A549 (cell line): ENCODE data around the gene BTAF1. TPM values are rescaled to one million over a fixed set of nuclear protein-coding genes. Genes with fewer than 3 reads are reported as not detected.

Source experiments
- ATAC-seq, 2 experiments: fragments of 200-7000 bp in 1 of 2; fragments of >200 bp in 1 of 2; cut with Nextera tagmentation in 1 of 2; cut with Tn5 transposase in 1 of 2; 3 replicates each; pipeline versions ENCODE4 v1.8.0 to v1.9.1; 2018 to 2020; ENCODE audit warnings: mild to moderate bottlenecking in 1 of 2, moderate library complexity in 1 of 2
- CTCF ChIA-PET: fragments of 300-600 bp; sonication (Branson Sonifier 250); formaldehyde crosslinking; extraction: SDS; loops from one replicate; lab custom pipeline; 2021; ENCODE audit warnings: antibody characterized with exemption, inconsistent platforms; lab: Yijun Ruan, JAX
- POLR2A ChIA-PET: fragments of 350-600 bp; formaldehyde crosslinking; extraction: SDS; loops from one replicate; lab custom pipeline; 2021; ENCODE audit warnings: antibody characterized with exemption, inconsistent platforms; lab: Yijun Ruan, JAX
- DNase-seq, 2 experiments: peaks; one replicate each; pipeline versions ENCODE4 v3.0.0 to v3.0.0-alpha.2; 2011 to 2016; ENCODE audit warnings: low read depth in 1 of 2, low spot score in 1 of 2
- FAIRE-seq: peaks from 2 replicates; lab custom pipeline; 2011; peaks lifted over from hg19 to GRCh38; lab: Jason Lieb, UNC
- H3K27ac ChIP-seq, 2 experiments: fragments of >200 bp; sonication (Bioruptor Twin); formaldehyde crosslinking; 3 replicates each; pipeline ENCODE4 v1.5.1; 2016 to 2017
- H3K4me1 ChIP-seq: fragments of >200 bp; sonication (Bioruptor Twin); formaldehyde crosslinking; 3 replicates; pipeline ENCODE4 v1.6.1; 2016
- H3K4me2 ChIP-seq: fragments of >200 bp; sonication (Bioruptor Twin); formaldehyde crosslinking; 3 replicates; pipeline ENCODE4 v1.6.1; 2016
- H3K4me3 ChIP-seq: fragments of >200 bp; sonication (Bioruptor Twin); formaldehyde crosslinking; 3 replicates; pipeline ENCODE4 v1.5.1; 2016
- H3K9me3 ChIP-seq: fragments of >200 bp; sonication (Bioruptor Twin); formaldehyde crosslinking; 3 replicates; pipeline ENCODE4 v1.6.1; 2016
- BHLHE40 ChIP-seq: IDR thresholded peaks from 2 replicates; pipeline ENCODE4 v1.6.1; 2012; ENCODE audit warnings: low read depth, low read length, inconsistent platforms
- CBX8 ChIP-seq: fragments of 200-600 bp; sonication (generic); IDR thresholded peaks from 2 replicates; pipeline ENCODE4 v1.6.1; 2016
- CHD2 ChIP-seq: fragments of 150-350 bp; IDR thresholded peaks from 2 replicates; pipeline ENCODE4 v1.6.1; 2014; ENCODE audit warnings: low read length; ENCODE audit not compliant: partially characterized antibody
- EHF ChIP-seq: fragments of 250-450 bp; sonication (Bioruptor Pico); IDR thresholded peaks from 2 replicates; pipeline ENCODE4 v1.5.0; 2020; ENCODE audit warnings: mild to moderate bottlenecking
- FOSL2 ChIP-seq, 2 experiments: fragments of 450-650 bp in 1 of 2; fragments of >200 bp in 1 of 2; sonication (Bioruptor Twin) in 1 of 2; formaldehyde crosslinking; IDR thresholded peaks; 2 replicates each; pipeline versions ENCODE4 v1.5.0 to v1.6.1; 2016 to 2020; ENCODE audit warnings: mild to moderate bottlenecking in 1 of 2, moderate library complexity in 1 of 2
- FOXS1 ChIP-seq: fragments of 250-450 bp; sonication (Bioruptor Pico); IDR thresholded peaks from 2 replicates; pipeline ENCODE4 v1.5.0; 2020; ENCODE audit warnings: mild to moderate bottlenecking, moderate library complexity
- GATA3 ChIP-seq: IDR thresholded peaks from 2 replicates; pipeline ENCODE4 v1.6.1; 2012; ENCODE audit warnings: borderline replicate concordance
- HDAC2 ChIP-seq: fragments of 200-600 bp; sonication (generic); IDR thresholded peaks from 2 replicates; pipeline ENCODE4 v1.6.1; 2016
- HES2 ChIP-seq: fragments of >200 bp; sonication (Bioruptor Twin); formaldehyde crosslinking; IDR thresholded peaks from 2 replicates; pipeline ENCODE4 v1.6.1; 2016
- HMGXB4 ChIP-seq: fragments of 250-450 bp; sonication (Bioruptor Pico); IDR thresholded peaks from 2 replicates; pipeline ENCODE4 v1.5.0; 2021; ENCODE audit warnings: mild to moderate bottlenecking, moderate library complexity, borderline replicate concordance
- HOXA7 ChIP-seq: fragments of 250-450 bp; sonication (Bioruptor Pico); IDR thresholded peaks from 2 replicates; pipeline ENCODE4 v1.5.0; 2020; ENCODE audit warnings: mild to moderate bottlenecking, moderate library complexity
- HOXB5 ChIP-seq: fragments of 250-450 bp; sonication (Bioruptor Pico); IDR thresholded peaks from 2 replicates; pipeline ENCODE4 v1.5.0; 2020; ENCODE audit warnings: mild to moderate bottlenecking, moderate library complexity
- KDM5A ChIP-seq: fragments of 200-600 bp; sonication (generic); IDR thresholded peaks from 2 replicates; pipeline ENCODE4 v1.6.1; 2016; ENCODE audit warnings: antibody characterized with exemption, mild to moderate bottlenecking
- NPAS2 ChIP-seq: fragments of 250-450 bp; sonication (Bioruptor Pico); IDR thresholded peaks from 2 replicates; pipeline ENCODE4 v1.8.0; 2022; ENCODE audit warnings: mild to moderate bottlenecking, moderate library complexity, borderline replicate concordance
- NR3C1 ChIP-seq: fragments of >200 bp; sonication (Bioruptor Twin); formaldehyde crosslinking; IDR thresholded peaks from 3 replicates; pipeline ENCODE4 v1.6.1; 2017
- PBX3 ChIP-seq: IDR thresholded peaks from 2 replicates; pipeline ENCODE4 v1.6.1; 2012
- POLR2AphosphoS2 ChIP-seq: conservative IDR thresholded peaks from 2 replicates; pipeline ENCODE4 v1.6.1; 2012; ENCODE audit warnings: low read length, improper control_type of control experiment, inconsistent platforms
- RCOR1 ChIP-seq: fragments of 150-350 bp; IDR thresholded peaks from 2 replicates; pipeline ENCODE4 v1.6.1; 2014; ENCODE audit warnings: antibody characterized with exemption, low read length, low read depth
- SREBF2 ChIP-seq: fragments of 450-650 bp; IDR thresholded peaks from 2 replicates; pipeline ENCODE4 v1.6.1; 2014; ENCODE audit warnings: mild to moderate bottlenecking, moderate library complexity
- TFCP2L1 ChIP-seq: fragments of 250-450 bp; sonication (Bioruptor Pico); IDR thresholded peaks from 2 replicates; pipeline ENCODE4 v1.5.0; 2021; ENCODE audit warnings: mild to moderate bottlenecking
- USF2 ChIP-seq: fragments of 450-650 bp; IDR thresholded peaks from 2 replicates; pipeline ENCODE4 v1.6.1; 2014; ENCODE audit warnings: antibody characterized with exemption
- WGBS: methylation state at CpG from one replicate; pipeline ENCODE4 v1.1.6; 2017; ENCODE audit errors: missing lambda C conversion rate; 5-methylcytosine and 5-hydroxymethylcytosine counted together
- polyA plus RNA-seq, 4 experiments: library from polyadenylated mRNA; depleted of rRNA in 3 of 4; stranded (reverse); fragments of >200 nt; fragmentation: RNase III in 1 of 4; extraction: RNeasy Plus Mini Kit Qiagen cat#74134 plus additional on column Dnase treatment in 1 of 4; gene quantifications; 2 replicates in 3 of 4; 3 replicates in 1 of 4; pipeline ENCODE4 v1.2.3, GENCODE V29; 2011 to 2017

Gene BTAF1
- polyA plus RNA-seq, 2 of the 4 experiments (the other 2 are of a cell fraction), result 16.7 to 54.7 TPM

- TF ChIP-seq EHF (CRISPR knock-in tag) (no peak), HDAC2 (no peak), NPAS2 (CRISPR knock-in tag) (no peak), TFCP2L1 (CRISPR knock-in tag) (no peak), BHLHE40 (no peak), NR3C1 (no peak)
- Histone ChIP-seq H3K27ac (no peak overlapping the region), H3K4me3 (no peak overlapping the region), H3K4me2 (no peak overlapping the region), H3K9me3 (no peaks in the 10 kb centered on the region), H3K4me1 (no peaks in the 10 kb centered on the region)
- ATAC-seq, result no peak
- FAIRE-seq, result no peak
- ChIA-PET CTCF (no interaction called here), POLR2A (no interaction called here)
- no peak for DNase-seq
- 66% methylated on average over 1 of the region's 1 CpG for WGBS
Measured at GRCh38 chr10:92038949-92039348, 115.4 kb downstream of the BTAF1 start.

- FAIRE-seq (no peak), ATAC-seq (no peak), DNase-seq (no peak)
- TF ChIP-seq GATA3 (no peak), RCOR1 (no peak), FOSL2 (IDR thresholded peaks at IDR 0.05) (no peak), FOSL2 (CRISPR knock-in tag; IDR thresholded peaks at IDR 0.05) (no peak), CHD2 (no peak), HOXA7 (CRISPR knock-in tag) (no peak), HES2 (no peak), PBX3 (no peak)
- WGBS, result 92% methylated on average over 5 of the region's 5 CpGs
- Histone ChIP-seq H3K9me3 (no peaks in the 10 kb centered on the region), H3K4me1 (no peaks in the 10 kb centered on the region), H3K4me2 (no peak overlapping the region), H3K27ac (no peak overlapping the region), H3K4me3 (no peak overlapping the region)
- ChIA-PET CTCF (no interaction called here), POLR2A (no interaction called here)
Measured at GRCh38 chr10:92042541-92042940, 119.0 kb downstream of the BTAF1 start.

GRCh38 chr10:92045641-92046106 lies 122.1 kb downstream of the BTAF1 start:
- ATAC-seq (no peak), FAIRE-seq (no peak), DNase-seq (no peak)
- WGBS, result 95% methylated on average over 21 of the region's 37 CpGs
- ChIA-PET POLR2A (no interaction called here), CTCF (interaction anchor here (0.9 kb wide), 1 partner anchor 56 kb away, joined by 3 read pairs; no protein-coding TSS in a partner anchor)
- Histone ChIP-seq H3K9me3 (no peaks in the 10 kb centered on the region), H3K4me2 (no peak overlapping the region), H3K4me1 (no peaks in the 10 kb centered on the region), H3K27ac (no peak overlapping the region), H3K4me3 (no peak overlapping the region)
- TF ChIP-seq SREBF2, result no peak
- no peak for TF ChIP-seq HOXB5 (CRISPR knock-in tag)
- no peak for TF ChIP-seq HMGXB4 (CRISPR knock-in tag)
- TF ChIP-seq NR3C1, result no peak
- TF ChIP-seq USF2, result no peak
- TF ChIP-seq CBX8, result no peak
- no peak for TF ChIP-seq RCOR1
- TF ChIP-seq KDM5A, result no peak
- TF ChIP-seq NPAS2 (CRISPR knock-in tag), result no peak
- TF ChIP-seq FOXS1 (CRISPR knock-in tag), result no peak
- TF ChIP-seq GATA3, result no peak
- no peak for TF ChIP-seq POLR2AphosphoS2
